D721Med (cell line): ENCODE data around the gene CCL27.
A peak's percentile ranks its signal among the peaks of the same experiment; 100 is the strongest.

ENCODE experiments used
- DNase-seq: peaks from one replicate; pipeline ENCODE4 v3.0.0; 2011; ENCODE audit warnings: low spot score; ENCODE audit not compliant: insufficient read length
- FAIRE-seq: peaks from 2 replicates; lab custom pipeline; 2011; peaks lifted over from hg19 to GRCh38; lab: Jason Lieb, UNC
- CTCF ChIP-seq: IDR thresholded peaks from 2 replicates; pipeline ENCODE4 v1.5.1; 2012; ENCODE audit warnings: mild to moderate bottlenecking, control low read depth; ENCODE audit not compliant: insufficient read depth; ENCODE audit errors: missing control alignments

CCL27 gene

GRCh38 chr9:34684816-34685215 is 22.4 kb upstream of the CCL27 start:
- no peak for TF ChIP-seq CTCF
- DNase-seq, result no peak
- no peak for FAIRE-seq

DNA sequence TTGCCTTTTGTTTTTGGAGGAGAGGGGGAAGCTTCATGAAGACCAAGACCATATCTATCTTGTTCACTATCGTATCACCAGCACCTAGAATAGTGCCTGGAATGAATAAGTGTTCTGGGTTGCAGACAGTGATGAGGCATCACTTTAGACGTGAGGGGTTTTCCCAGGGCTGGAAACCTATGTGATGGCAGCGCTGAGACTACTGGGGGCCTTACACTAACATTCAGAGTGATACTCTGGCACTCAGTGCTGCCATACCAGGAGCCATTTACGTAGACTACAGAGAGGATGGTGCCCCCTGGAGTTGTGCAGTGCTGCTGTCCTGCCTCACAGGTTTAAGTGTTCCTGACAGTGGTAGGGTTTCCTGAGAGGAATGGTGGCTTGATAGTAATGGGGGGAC is 21.7 kb upstream of the CCL27 start:
- TF ChIP-seq CTCF, result no peak
- FAIRE-seq, result no peak
- DNase-seq, result no peak

DNA sequence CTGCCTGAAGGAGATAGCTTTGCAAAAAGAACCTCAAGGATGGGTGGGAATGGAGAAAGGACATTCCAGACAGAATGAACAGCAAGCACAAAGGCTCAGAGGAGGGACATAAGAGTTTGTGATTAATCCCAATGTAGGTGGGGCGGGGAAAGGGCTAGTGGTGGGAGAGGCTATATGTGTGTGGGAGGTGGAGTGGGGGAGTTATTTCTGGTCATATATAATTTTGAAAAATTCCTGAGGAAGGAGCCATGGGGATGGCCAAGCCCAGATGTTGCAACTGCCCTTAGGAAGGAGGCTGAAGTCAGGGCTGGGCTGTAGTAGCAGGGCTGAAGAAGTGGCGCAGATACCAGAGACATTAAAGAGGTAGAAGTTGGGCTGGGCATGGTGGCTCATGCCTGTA is 13.4 kb upstream of the CCL27 start:
- no peak for DNase-seq
- no peak for TF ChIP-seq CTCF
- no peak for FAIRE-seq

- DNase-seq (peak; percentile 62), FAIRE-seq (no peak)
- peak; percentile 91 for TF ChIP-seq CTCF
These were observed 12.7 kb upstream of the CCL27 start for GRCh38 chr9:34675048-34675714.

DNA sequence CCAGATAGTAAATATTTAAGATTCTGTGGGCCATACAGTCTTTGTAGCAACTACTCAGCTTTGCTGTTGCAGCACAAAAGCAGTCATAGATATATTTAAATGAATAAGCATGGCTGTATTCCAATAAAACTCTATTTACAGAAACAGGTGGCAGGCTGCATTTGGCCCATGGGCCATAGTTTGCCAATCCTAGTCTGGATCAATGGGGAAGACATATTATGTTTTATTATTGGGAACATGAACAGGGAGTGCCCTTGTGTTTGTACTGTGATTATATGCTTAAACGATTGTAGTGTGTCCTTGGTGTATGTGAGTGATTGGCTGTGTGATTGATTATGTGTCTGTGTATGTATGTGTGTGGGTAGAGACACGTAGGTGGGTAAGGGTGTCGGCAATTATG is 12.0 kb upstream of the CCL27 start:
- no peak for TF ChIP-seq CTCF
- FAIRE-seq (no peak), DNase-seq (no peak)

DNA sequence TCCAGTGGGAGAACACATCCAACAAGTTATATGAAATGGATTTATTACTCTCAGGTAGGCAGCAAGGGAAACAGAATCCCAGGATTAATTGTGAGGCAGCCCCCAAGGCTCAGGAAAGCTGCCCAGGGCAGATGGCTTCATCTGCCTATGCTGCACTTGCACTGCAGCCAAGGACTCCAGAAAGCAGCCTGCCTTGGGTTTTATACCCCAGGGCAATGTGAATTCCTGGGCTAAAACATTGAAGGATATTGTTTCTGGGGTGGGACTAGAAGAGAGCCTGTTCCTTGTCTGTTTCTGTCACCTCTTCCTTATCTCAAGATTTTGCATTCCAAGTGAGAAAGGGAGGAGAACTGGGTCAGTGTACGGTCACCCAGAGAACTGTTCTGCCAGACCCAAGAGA is 8.8 kb upstream of the CCL27 start:
- DNase-seq, result no peak
- FAIRE-seq, result no peak
- no peak for TF ChIP-seq CTCF

- no peak for FAIRE-seq
- DNase-seq, result no peak
- no peak for TF ChIP-seq CTCF
These were observed 7.5 kb upstream of the CCL27 start for GRCh38 chr9:34669809-34670562.
